Small intestine (tissue), 7 donors: ENCODE measurements around the gene STIMATE. TPM values are rescaled to one million over a fixed set of nuclear protein-coding genes. Genes with fewer than 3 reads are reported as not detected.

ENCODE experiments used
- DNase-seq, 2 donors: peaks; one replicate each; pipeline versions ENCODE4 v3.0.0 to v3.0.0-alpha.2; 2013
- FAIRE-seq: peaks from 2 replicates; lab custom pipeline; 2012; peaks lifted over from hg19 to GRCh38; lab: Jason Lieb, UNC
- H3K27ac ChIP-seq, 3 donors: one replicate each; pipeline ENCODE4 v1.5.1; 2013; ENCODE audit warnings: low read length in 2 of 3, mild to moderate bottlenecking in 2 of 3, control low read depth in 1 of 3, inconsistent platforms in 1 of 3, low read depth in 1 of 3, moderate library complexity in 1 of 3
- H3K27me3 ChIP-seq, 3 donors: one replicate each; pipeline ENCODE4 v1.6.1; 2013; ENCODE audit warnings: low read length in 3 of 3, inconsistent platforms in 1 of 3; ENCODE audit not compliant: control insufficient read depth in 3 of 3, insufficient read depth in 3 of 3
- H3K36me3 ChIP-seq, 3 donors: one replicate each; pipeline ENCODE4 v1.6.1; 2013; ENCODE audit warnings: low read length in 3 of 3, inconsistent platforms in 1 of 3, low read depth in 1 of 3, mild to moderate bottlenecking in 1 of 3, moderate library complexity in 1 of 3; ENCODE audit not compliant: control insufficient read depth in 3 of 3, insufficient read depth in 2 of 3
- H3K4me1 ChIP-seq, 3 donors: one replicate each; pipeline ENCODE4 v1.6.1; 2013; ENCODE audit warnings: low read length in 2 of 3, inconsistent platforms in 1 of 3, low read depth in 1 of 3, mild to moderate bottlenecking in 1 of 3, moderate library complexity in 1 of 3; ENCODE audit not compliant: control insufficient read depth in 3 of 3, insufficient read depth in 2 of 3
- H3K4me3 ChIP-seq, 3 donors: one replicate each; pipeline ENCODE4 v1.5.1; 2013; ENCODE audit warnings: low read length in 3 of 3, control low read depth in 1 of 3, inconsistent platforms in 1 of 3, low read depth in 1 of 3, mild to moderate bottlenecking in 1 of 3, moderate library complexity in 1 of 3
- H3K9me3 ChIP-seq, 2 donors: one replicate each; pipeline ENCODE4 v1.6.1; 2013; ENCODE audit warnings: low read depth in 1 of 2, low read length in 1 of 2; ENCODE audit not compliant: control insufficient read depth in 2 of 2, insufficient read depth in 1 of 2
- WGBS, 3 donors: extraction: QIAGEN DNeasy Blood & Tissue Kit; methylation state at CpG; one replicate each; pipeline ENCODE4 v1.1.7; 2013; 5-methylcytosine and 5-hydroxymethylcytosine counted together
- polyA plus RNA-seq, 4 donors: library from polyadenylated mRNA; stranded (reverse) in 3 of 4; unstranded in 1 of 4; fragments of 200-250 nt in 3 of 4; fragments of 120-200 nt in 1 of 4; gene quantifications; one replicate each; pipeline versions ENCODE4 v1.2.1 to v1.2.3, GENCODE V29; 2013
- donor health status: healthy with polysubstance abuse.
- donor health status: control.
- donor health status: control.
- donor health status: Bipolar disorder and iron deficiency.
- donor health status: healthy.

STIMATE gene
- polyA plus RNA-seq, 4 donors = 2.7 to 6.8 (median 4.3) TPM; not detected in 1

DNA sequence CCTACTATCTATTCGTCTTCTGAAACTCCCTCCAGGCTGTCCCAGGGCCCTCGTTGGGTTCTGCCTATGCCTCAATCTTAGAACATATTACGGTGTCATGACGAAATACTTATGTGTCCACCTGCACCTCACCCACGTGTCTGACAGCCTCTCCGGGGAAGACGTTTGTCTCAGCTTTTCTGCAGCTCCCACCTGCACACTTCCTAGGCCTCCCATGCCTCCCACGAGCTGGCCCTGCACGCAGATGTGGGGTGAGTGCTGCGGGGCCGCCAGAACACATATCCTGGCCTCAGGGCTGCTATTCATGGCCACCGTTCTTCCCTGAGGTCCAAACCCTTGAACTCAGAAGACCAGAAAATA, 55.4 kb downstream of the STIMATE start:
- H3K4me1 ChIP-seq = peaks cover 0 to 7% (median 0%) of the 10 kb centered on the region in 3 donors
- no peak for FAIRE-seq

GRCh38 chr3:52841211-52841980, 56.0 kb downstream of the STIMATE start:
- Histone ChIP-seq H3K4me3 (no peak overlapping the region), H3K27me3 (no peaks in the 10 kb centered on the region), H3K9me3 (no peaks in the 10 kb centered on the region), H3K27ac (no peak overlapping the region), H3K4me1 (peaks cover 0 to 7% (median 0%) of the 10 kb centered on the region in 3 donors), H3K36me3 (peaks cover 0 to 45% (median 0%) of the 10 kb centered on the region in 3 donors)
- WGBS, 3 donors = 92 to 96% (median 93%) methylated on average over 12 of the region's 12 CpGs
- FAIRE-seq (no peak), DNase-seq (no peak)

More for the DNA sequence above, 55.4 kb downstream of the STIMATE start:
- Histone ChIP-seq H3K27ac (no peak overlapping the region), H3K27me3 (no peaks in the 10 kb centered on the region), H3K9me3 (no peaks in the 10 kb centered on the region), H3K36me3 (peaks cover 0 to 44% (median 0%) of the 10 kb centered on the region in 3 donors), H3K4me3 (no peak overlapping the region)
- WGBS, 3 donors = 80 to 85% (median 85%) methylated on average over 12 of the region's 12 CpGs
- DNase-seq = no peak

- DNase-seq = no peak
- WGBS, 3 donors = 88 to 90% (median 88%) methylated on average over 22 to 23 of the region's 23 CpGs
- no peak overlapping the region for H3K27ac ChIP-seq
- peaks cover 0 to 51% (median 0%) of the 10 kb centered on the region in 3 donors for H3K36me3 ChIP-seq
- H3K4me1 ChIP-seq = peaks cover 0 to 1% (median 0%) of the 10 kb centered on the region in 3 donors
- H3K4me3 ChIP-seq = no peak overlapping the region
- no peaks in the 10 kb centered on the region for H3K9me3 ChIP-seq
- no peaks in the 10 kb centered on the region for H3K27me3 ChIP-seq
- no peak for FAIRE-seq
Measured at GRCh38 chr3:52839892-52840545, 57.3 kb downstream of the STIMATE start.

- Histone ChIP-seq H3K4me3 (no peak overlapping the region), H3K4me1 (no peaks in the 10 kb centered on the region), H3K27me3 (no peaks in the 10 kb centered on the region), H3K27ac (no peak overlapping the region), H3K9me3 (no peaks in the 10 kb centered on the region), H3K36me3 (peaks cover 0 to 54% (median 0%) of the 10 kb centered on the region in 3 donors)
- DNase-seq (no peak), FAIRE-seq (no peak)
- WGBS, 3 donors = 78 to 83% (median 79%) methylated on average over 2 of the region's 2 CpGs
Measured at GRCh38 chr3:52839268-52839575, 58.1 kb downstream of the STIMATE start.

DNA sequence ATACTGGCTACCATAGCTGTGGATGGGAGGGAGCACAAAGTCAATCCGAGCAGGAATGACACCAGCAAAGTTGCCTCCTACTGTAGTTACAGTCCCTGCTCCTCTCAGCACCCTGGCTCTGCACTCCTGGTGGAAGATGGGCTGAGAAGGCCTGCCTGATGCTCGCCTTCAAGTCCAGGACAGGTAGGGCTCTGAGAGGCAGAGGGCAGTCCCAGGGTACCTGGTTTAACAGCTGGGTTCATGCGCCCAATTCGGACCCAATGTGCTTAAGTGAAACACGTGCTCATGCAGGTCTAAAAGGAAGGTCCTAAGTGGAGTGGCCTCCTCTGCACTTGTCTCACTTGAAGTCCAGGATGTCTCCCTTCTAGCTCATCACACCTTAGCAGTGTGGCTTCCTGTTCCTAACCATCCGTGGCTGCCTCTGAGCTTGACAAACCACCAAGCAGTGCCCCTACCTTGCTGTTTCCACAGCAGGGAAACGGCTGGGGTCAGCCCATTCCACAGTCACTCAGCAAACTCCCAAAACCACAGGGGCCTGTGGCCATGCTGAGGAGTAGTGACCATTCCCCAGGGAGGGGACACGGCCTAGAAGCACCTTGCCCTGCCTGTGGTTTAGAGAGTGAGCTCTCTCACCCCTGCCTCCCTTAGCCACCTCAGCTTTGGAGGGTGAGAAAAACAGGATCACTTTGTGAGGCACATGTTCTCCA, 58.6 kb downstream of the STIMATE start:
- FAIRE-seq (no peak), DNase-seq (peak in 1 of 2 donors; percentile 7)
- Histone ChIP-seq H3K4me3 (no peak overlapping the region), H3K27ac (no peak overlapping the region), H3K9me3 (no peaks in the 10 kb centered on the region), H3K4me1 (no peaks in the 10 kb centered on the region), H3K27me3 (no peaks in the 10 kb centered on the region), H3K36me3 (peaks cover 0 to 54% (median 0%) of the 10 kb centered on the region in 3 donors)
- 80 to 91% (median 84%) methylated on average over 8 of the region's 8 CpGs for WGBS, 3 donors

- 89 to 94% (median 93%) methylated on average over 4 of the region's 4 CpGs for WGBS, 3 donors
- H3K27ac ChIP-seq = no peak overlapping the region
- no peaks in the 10 kb centered on the region for H3K4me1 ChIP-seq
- no peaks in the 10 kb centered on the region for H3K9me3 ChIP-seq
- no peaks in the 10 kb centered on the region for H3K27me3 ChIP-seq
- H3K4me3 ChIP-seq = no peak overlapping the region
- FAIRE-seq = no peak
- peaks cover 0 to 43% (median 0%) of the 10 kb centered on the region in 3 donors for H3K36me3 ChIP-seq
- DNase-seq = no peak
Measured at GRCh38 chr3:52836986-52837385, 60.4 kb downstream of the STIMATE start.

GRCh38 chr3:52836471-52836845, 60.9 kb downstream of the STIMATE start:
- Histone ChIP-seq H3K9me3 (no peaks in the 10 kb centered on the region), H3K4me3 (no peak overlapping the region), H3K36me3 (peaks cover 0 to 38% (median 0%) of the 10 kb centered on the region in 3 donors), H3K27ac (no peak overlapping the region), H3K4me1 (no peaks in the 10 kb centered on the region), H3K27me3 (no peaks in the 10 kb centered on the region)
- DNase-seq (no peak), FAIRE-seq (no peak)
- WGBS, 3 donors = 89 to 96% (median 95%) methylated on average over 5 of the region's 5 CpGs

DNA sequence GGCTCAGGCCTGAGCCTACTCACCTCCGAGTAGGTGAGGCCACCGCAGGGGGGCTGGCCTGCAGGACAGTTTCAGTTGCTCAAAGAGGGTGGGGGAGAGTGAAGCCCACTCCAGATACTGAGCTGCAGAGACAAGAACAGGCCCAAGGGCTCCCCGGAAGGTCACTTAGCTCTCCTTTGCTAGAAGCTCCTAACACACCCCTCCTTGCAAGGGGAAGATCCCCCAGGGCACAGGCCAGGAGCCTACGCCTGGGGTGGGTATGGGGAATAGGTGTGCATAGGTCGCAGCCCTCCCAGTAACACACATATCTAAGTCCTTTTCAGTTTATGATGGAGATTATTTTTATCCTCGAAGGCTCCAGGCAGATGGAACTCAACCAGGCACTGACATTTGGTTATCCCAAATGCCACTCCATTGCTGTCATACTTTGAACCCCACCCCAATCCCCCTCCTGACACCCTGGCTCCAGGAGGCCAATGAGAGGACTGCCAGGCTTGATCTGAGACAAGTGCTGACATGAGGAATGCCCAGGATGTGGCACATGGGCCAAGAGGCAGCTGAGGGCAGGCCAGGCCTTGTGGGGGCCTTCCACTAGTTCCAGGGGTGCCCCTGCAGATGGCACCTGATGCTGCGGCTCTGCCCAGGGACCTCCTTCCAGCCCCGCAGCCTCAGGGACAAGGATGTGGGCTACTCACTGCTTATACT, 61.4 kb downstream of the STIMATE start:
- Histone ChIP-seq H3K4me3 (no peak overlapping the region), H3K27ac (no peak overlapping the region)
- 85 to 90% (median 86%) methylated on average over 8 of the region's 8 CpGs for WGBS, 3 donors

More for the DNA sequence above, 61.4 kb downstream of the STIMATE start:
- DNase-seq (no peak), FAIRE-seq (no peak)
- H3K9me3 ChIP-seq = no peaks in the 10 kb centered on the region
- no peaks in the 10 kb centered on the region for H3K4me1 ChIP-seq
- H3K36me3 ChIP-seq = peaks cover 0 to 32% (median 0%) of the 10 kb centered on the region in 3 donors
- no peaks in the 10 kb centered on the region for H3K27me3 ChIP-seq
